A549 treated with RU486 at 1 μM for 4 hours (cell line): ENCODE data around the gene MTR. TPM values are rescaled to one million over a fixed set of nuclear protein-coding genes. Genes with fewer than 3 reads are reported as not detected.

Source experiments
- total RNA-seq: library from RNA; stranded (reverse); fragments of 200-300 nt; extraction: Qiagen RNA extraction; gene quantifications from 5 replicates; pipeline ENCODE4 v1.2.3, GENCODE V29; 2022; ENCODE audit warnings: low read depth

MTR gene
- total RNA-seq, result 3.9 to 7.8 TPM (median 6.4 TPM) in 5 replicates

DNA sequence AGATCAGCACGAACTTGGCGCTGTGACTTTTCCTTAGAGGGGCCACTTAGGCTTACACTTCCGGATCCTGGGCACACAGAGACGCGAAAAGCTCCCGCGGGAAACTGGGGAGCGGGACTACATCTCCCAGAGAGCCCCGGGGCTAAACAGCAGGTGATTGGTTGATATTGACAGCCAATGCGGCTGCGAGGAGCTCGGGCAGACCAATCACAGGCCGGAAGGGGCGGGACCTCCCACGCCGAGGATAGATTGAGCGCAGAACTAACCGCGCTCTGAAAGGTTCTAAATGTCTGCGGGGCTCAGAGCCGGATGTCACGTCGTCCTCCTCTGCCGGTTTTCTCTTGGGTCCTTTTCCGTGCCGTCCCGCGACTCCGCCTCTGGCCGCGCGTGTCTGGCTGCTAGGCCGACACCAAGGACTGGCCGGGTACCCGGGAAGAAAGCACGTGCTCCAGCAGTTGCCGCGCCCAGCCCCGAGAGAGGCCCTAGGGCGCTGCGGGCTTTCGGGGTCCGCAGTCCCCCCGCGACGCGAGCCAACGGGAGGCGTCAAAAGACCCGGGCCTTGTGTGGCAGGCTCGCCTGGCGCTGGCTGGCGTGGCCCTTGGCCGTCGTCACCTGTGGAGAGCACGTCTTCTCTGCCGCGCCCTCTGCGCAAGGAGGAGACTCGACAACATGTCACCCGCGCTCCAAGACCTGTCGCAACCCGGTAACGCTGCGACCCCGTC, at the start of gene MTR:
Gene MTR, plus strand, starts transcription at position 258 of the 722 bp plus-strand sequence. Its CDS starts 412 bp downstream, at position 670.

Other genes with a start within 250 kb of the MTR start
- gene HEATR1, start 190.8 kb upstream of the MTR start, total RNA-seq, result 19.4 to 29.0 TPM (median 26.8 TPM) in 5 replicates
- 0.02 to 0.07 TPM in 2 of 5 replicates, not detected in the others for gene ACTN2, start 108.8 kb upstream of the MTR start, total RNA-seq
- gene MT1HL1, start 209.1 kb downstream of the MTR start, total RNA-seq, result not detected in 5 replicates
- 0.07 to 0.18 TPM (median 0.12 TPM) in 3 of 5 replicates, not detected in the others for gene RYR2, start 246.9 kb downstream of the MTR start, total RNA-seq